H1 (cell line): Measurements from ENCODE around the gene TAOK2. TPM values are rescaled to one million over a fixed set of nuclear protein-coding genes. Genes with fewer than 3 reads are reported as not detected.

Source experiments
- CTCF ChIA-PET: fragments of 300-600 bp; sonication (Branson Sonifier 250); formaldehyde crosslinking; loops from one replicate; lab custom pipeline; 2021; ENCODE audit not compliant: partially characterized antibody; lab: Charles Lee
- POLR2A ChIA-PET: fragments of 300-600 bp; sonication (Branson Sonifier 250); formaldehyde crosslinking; loops from one replicate; lab custom pipeline; 2021; ENCODE audit warnings: inconsistent platforms; ENCODE audit not compliant: partially characterized antibody; lab: Charles Lee
- DNase-seq, 2 experiments: peaks; one replicate each; pipeline versions ENCODE4 v3.0.0 to v3.0.0-alpha.2; 2010 to 2022; ENCODE audit warnings: low spot score in 2 of 2, low read depth in 1 of 2, mixed read lengths in 1 of 2
- FAIRE-seq: peaks from 2 replicates; lab custom pipeline; 2011; peaks lifted over from hg19 to GRCh38; lab: Jason Lieb, UNC
- H2AFZ ChIP-seq: 2 replicates; pipeline ENCODE4 v1.8.1; 2012; ENCODE audit warnings: low read length, inconsistent platforms
- H2AK5ac ChIP-seq: 2 replicates; pipeline ENCODE4 v1.6.1; 2013; ENCODE audit warnings: low read depth, low read length
- H2BK120ac ChIP-seq: replicated peaks from 2 replicates; pipeline ENCODE3; 2013; ENCODE audit warnings: low read depth, low read length, inconsistent platforms
- H2BK12ac ChIP-seq: 2 replicates; pipeline ENCODE4 v1.6.1; 2013; ENCODE audit warnings: low read depth, low read length
- H2BK15ac ChIP-seq: 2 replicates; pipeline ENCODE4 v1.6.1; 2013; ENCODE audit warnings: low read length
- H2BK20ac ChIP-seq: 2 replicates; pipeline ENCODE4 v1.6.1; 2013; ENCODE audit warnings: low read length
- H2BK5ac ChIP-seq: 2 replicates; pipeline ENCODE4 v1.6.1; 2013; ENCODE audit warnings: low read depth, low read length
- H3K14ac ChIP-seq: 2 replicates; pipeline ENCODE4 v1.6.1; 2013; ENCODE audit warnings: inconsistent platforms; ENCODE audit not compliant: insufficient read length
- H3K18ac ChIP-seq: 2 replicates; pipeline ENCODE4 v1.6.1; 2013; ENCODE audit warnings: low read length; ENCODE audit errors: extremely low read depth
- H3K23ac ChIP-seq: 2 replicates; pipeline ENCODE4 v1.6.1; 2013; ENCODE audit warnings: inconsistent platforms; ENCODE audit not compliant: insufficient read length
- H3K23me2 ChIP-seq: 2 replicates; pipeline ENCODE4 v1.6.1; 2013; ENCODE audit warnings: low read depth, low read length
- H3K27ac ChIP-seq: 2 replicates; pipeline ENCODE4 v1.6.1; 2011; ENCODE audit warnings: low read depth, low read length, inconsistent platforms
- H3K27me3 ChIP-seq, 4 experiments: replicated peaks in 1 of 4; 1 replicate in 1 of 4; 2 replicates in 3 of 4; pipeline versions ENCODE4 v1.6.1 to v1.8.1; 2011 to 2013; ENCODE audit warnings: low read length in 3 of 4, mild to moderate bottlenecking in 3 of 4, inconsistent platforms in 2 of 4, mixed read lengths in 2 of 4, moderate library complexity in 1 of 4; ENCODE audit not compliant: control insufficient read depth in 3 of 4, insufficient read depth in 3 of 4; ENCODE audit errors: extremely low read depth in 1 of 4
- H3K36me3 ChIP-seq, 4 experiments: 2 replicates each; pipeline versions ENCODE4 v1.6.1 to v1.8.1; 2011 to 2013; ENCODE audit warnings: mild to moderate bottlenecking in 4 of 4, low read length in 3 of 4, moderate library complexity in 2 of 4, control low read depth in 1 of 4, inconsistent platforms in 1 of 4; ENCODE audit not compliant: insufficient read depth in 4 of 4, control insufficient read depth in 2 of 4
- H3K4ac ChIP-seq: replicated peaks from 2 replicates; pipeline ENCODE3; 2013; ENCODE audit warnings: low read length, low read depth, mixed read lengths, inconsistent platforms; ENCODE audit not compliant: insufficient read length
- H3K4me1 ChIP-seq, 4 experiments: replicated peaks in 1 of 4; 1 replicate in 1 of 4; 2 replicates in 3 of 4; pipeline versions ENCODE4 v1.6.1 to v1.8.1; 2011 to 2013; ENCODE audit warnings: low read length in 3 of 4, inconsistent platforms in 2 of 4, mixed read lengths in 1 of 4; ENCODE audit not compliant: insufficient read depth in 4 of 4, control insufficient read depth in 3 of 4
- H3K4me2 ChIP-seq, 2 experiments: 2 replicates each; pipeline versions ENCODE4 v1.6.1 to v1.8.1; 2011 to 2013; ENCODE audit warnings: low read depth in 2 of 2, low read length in 2 of 2, control low read depth in 1 of 2, inconsistent platforms in 1 of 2, mild to moderate bottlenecking in 1 of 2; ENCODE audit not compliant: insufficient read depth in 1 of 2
- H3K4me3 ChIP-seq, 4 experiments: fragments of 200-600, 300-600 bp in 1 of 4; sonication (generic), shearing (Covaris generic), sonication (Bioruptor Twin) in 1 of 4; 2 replicates each; pipeline versions ENCODE4 v1.5.1 to v1.8.1; 2011 to 2016; ENCODE audit warnings: low read length in 4 of 4, low read depth in 3 of 4, control low read depth in 2 of 4, inconsistent platforms in 2 of 4, mild to moderate bottlenecking in 2 of 4, mixed read lengths in 1 of 4, moderate library complexity in 1 of 4; ENCODE audit not compliant: insufficient read depth in 2 of 4; ENCODE audit errors: extremely low read depth in 1 of 4
- H3K56ac ChIP-seq: replicated peaks from 2 replicates; pipeline ENCODE3; 2013; ENCODE audit warnings: low read depth, mild to moderate bottlenecking, mixed read lengths, low read length, inconsistent platforms; ENCODE audit not compliant: insufficient read length
- H3K79me1 ChIP-seq: 2 replicates; pipeline ENCODE4 v1.6.1; 2013; ENCODE audit warnings: low read depth, low read length, control low read depth
- H3K79me2 ChIP-seq, 2 experiments: 2 replicates each; pipeline versions ENCODE4 v1.6.1 to v1.8.1; 2012 to 2013; ENCODE audit warnings: low read length in 2 of 2, mild to moderate bottlenecking in 2 of 2, inconsistent platforms in 1 of 2; ENCODE audit not compliant: insufficient read depth in 2 of 2, control insufficient read depth in 1 of 2
- H3K9ac ChIP-seq, 4 experiments: replicated peaks in 1 of 4; 1 replicate in 1 of 4; 2 replicates in 3 of 4; pipeline versions ENCODE4 v1.6.1 to v1.8.1; 2011 to 2013; ENCODE audit warnings: low read depth in 3 of 4, low read length in 3 of 4, control low read depth in 2 of 4, mild to moderate bottlenecking in 2 of 4, moderate library complexity in 2 of 4, inconsistent platforms in 1 of 4; ENCODE audit errors: extremely low read depth in 1 of 4
- H3K9me3 ChIP-seq, 2 experiments: 2 replicates each; pipeline versions ENCODE4 v1.6.1 to v1.8.1; 2012 to 2013; ENCODE audit warnings: mild to moderate bottlenecking in 2 of 2, moderate library complexity in 2 of 2, control low read depth in 1 of 2, inconsistent platforms in 1 of 2, low read depth in 1 of 2, low read length in 1 of 2, mixed read lengths in 1 of 2; ENCODE audit not compliant: insufficient read depth in 2 of 2
- H4K20me1 ChIP-seq, 2 experiments: replicated peaks in 1 of 2; 2 replicates each; pipeline versions ENCODE3 to v1.8.1; 2011 to 2013; ENCODE audit warnings: inconsistent platforms in 2 of 2, low read length in 2 of 2, mild to moderate bottlenecking in 1 of 2; ENCODE audit not compliant: insufficient read depth in 2 of 2, control insufficient read depth in 1 of 2
- H4K5ac ChIP-seq: 2 replicates; pipeline ENCODE4 v1.6.1; 2013; ENCODE audit warnings: low read length, low read depth, mixed read lengths, inconsistent platforms; ENCODE audit not compliant: insufficient read length
- H4K8ac ChIP-seq: 2 replicates; pipeline ENCODE4 v1.8.0; 2013; ENCODE audit warnings: mild to moderate bottlenecking, moderate library complexity, low read length, inconsistent platforms; ENCODE audit not compliant: insufficient read depth; ENCODE audit errors: extremely low read depth
- H4K91ac ChIP-seq: replicated peaks from 2 replicates; pipeline ENCODE3; 2013; ENCODE audit warnings: low read length, mixed read lengths, inconsistent platforms; ENCODE audit not compliant: insufficient read length
- CBX8 ChIP-seq: fragments of 300-800, 300-1000 bp; sonication (generic); IDR thresholded peaks from 2 replicates; pipeline ENCODE4 v1.7.1; 2016; ENCODE audit warnings: low read depth, low read length, borderline replicate concordance
- PHF8 ChIP-seq: fragments of 200-600 bp; sonication (generic); conservative IDR thresholded peaks from 2 replicates; pipeline ENCODE4 v1.7.1; 2012; ENCODE audit warnings: low read depth, mild to moderate bottlenecking, inconsistent platforms, low read length, moderate library complexity
- POU5F1 ChIP-seq: IDR thresholded peaks from 2 replicates; pipeline ENCODE4 v1.6.1; 2011; ENCODE audit warnings: low read depth, mild to moderate bottlenecking, low read length, moderate library complexity
- SAP30 ChIP-seq: fragments of 300-600 bp; sonication (generic); IDR thresholded peaks from 2 replicates; pipeline ENCODE4 v1.7.1; 2012; ENCODE audit warnings: low read length, moderate library complexity, mild to moderate bottlenecking, inconsistent platforms; ENCODE audit not compliant: insufficient read depth, insufficient replicate concordance
- WGBS, 2 experiments: shearing (Covaris generic) in 1 of 2; methylation state at CpG; one replicate each; pipeline versions ENCODE4 v1.1.6 to v1.1.7; 2013 to 2015; ENCODE audit warnings: low lambda C conversion rate in 2 of 2, mixed read lengths in 2 of 2, inconsistent platforms in 1 of 2, low coverage in 1 of 2, missing lambda C conversion rate in 1 of 2; ENCODE audit not compliant: insufficient replicate concordance in 2 of 2, insufficient coverage in 1 of 2, insufficient read length in 1 of 2; ENCODE audit errors: extremely low coverage in 1 of 2, missing lambda C conversion rate in 1 of 2; 5-methylcytosine and 5-hydroxymethylcytosine counted together
- polyA plus RNA-seq, 7 experiments: library from polyadenylated mRNA; depleted of rRNA in 3 of 7; stranded (reverse) in 5 of 7; unstranded in 2 of 7; fragments of >200 nt in 5 of 7; fragments of 200-250 nt in 2 of 7; gene quantifications; 1 replicate in 5 of 7; 2 replicates in 1 of 7; 4 replicates in 1 of 7; pipeline versions ENCODE4 v1.2.1 to v1.2.3, GENCODE V29; 2011 to 2013; ENCODE audit warnings: missing spikeins in 2 of 7, mixed read lengths in 2 of 7
- total RNA-seq: library from RNA; stranded (reverse); fragmentation: NEBNext Ultra II Directional; extraction: Animal tissue kit (Norgen Biotek cat#: 25700); gene quantifications from 2 replicates; pipeline ENCODE4 v1.2.1, GENCODE V29; 2021

TAOK2 gene
- total and polyA plus RNA-seq, 2 of the 8 experiments (the other 6 are each of a cell fraction or from before 2014, with no cell fraction given), result 13.5 to 32.6 TPM

DNA sequence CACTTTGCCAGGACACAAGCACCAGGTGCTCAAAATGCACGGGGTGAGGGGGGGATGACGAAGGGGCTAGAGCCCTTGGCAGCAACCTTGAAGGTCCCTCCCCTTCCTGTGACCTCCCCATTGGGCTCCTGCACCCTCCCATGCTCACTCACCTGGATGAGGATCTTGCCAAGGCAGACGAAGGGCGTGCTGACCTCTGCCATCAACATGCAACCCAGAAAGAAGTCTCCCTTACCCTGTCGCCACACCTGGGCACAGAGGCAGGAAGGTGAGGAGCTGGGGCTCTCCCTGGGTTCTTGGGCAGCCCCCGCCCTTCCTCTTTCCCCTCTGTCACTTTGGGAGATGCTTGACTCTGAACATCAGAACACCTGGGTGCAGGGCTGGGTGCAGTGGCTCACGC is 51.9 kb downstream of the TAOK2 start:
- H3K4me2 ChIP-seq, result no peak overlapping the region
- no peak overlapping the region for H3K14ac ChIP-seq
- H4K20me1 ChIP-seq, result peaks cover 12 to 16% of the 10 kb centered on the region in 2 experiments
- H3K27ac ChIP-seq, result no peak overlapping the region
- peaks cover 5% of the 10 kb centered on the region; the same call in 1 of the 2 replicates for H3K79me1 ChIP-seq
- H3K79me2 ChIP-seq, result no peaks in the 10 kb centered on the region
- no peak overlapping the region for H2BK12ac ChIP-seq
- H3K4me1 ChIP-seq, result peaks cover 0 to 17% (median 10%) of the 10 kb centered on the region in 4 experiments; a peak in 4 of 7 replicates
- 74% methylated on average over 5 of the region's 7 CpGs; no CpG with 5 or more reads in 1 of the 2 experiments for WGBS, 2 experiments
- no peak overlapping the region for H3K4me3 ChIP-seq
- POLR2A ChIA-PET, result interaction anchor here (0.7 to 1.2 kb wide), 2 partner anchors 17 to 25 kb away, joined by 3 to 4 read pairs; no protein-coding TSS in a partner anchor
- H4K91ac ChIP-seq, result no peak overlapping the region
- no peak for FAIRE-seq
- no peak overlapping the region for H2BK15ac ChIP-seq
- H2AK5ac ChIP-seq, result no peak overlapping the region
- no peak overlapping the region for H2AFZ ChIP-seq
- H3K18ac ChIP-seq, result no peak overlapping the region
- TF ChIP-seq CBX8 (no peak), PHF8 (no peak), SAP30 (no peak), POU5F1 (no peak)
- TF ChIP-seq, all 59 proteins: peak for 0
- Histone ChIP-seq H3K4ac (no peak overlapping the region), H3K23me2 (peaks cover 8% of the 10 kb centered on the region; the same call in 1 of the 2 replicates), H2BK5ac (no peak overlapping the region), H3K23ac (no peak overlapping the region), H3K56ac (no peak overlapping the region), H3K27me3 (no peaks in the 10 kb centered on the region), H3K9ac (no peak overlapping the region), H4K8ac (no peak overlapping the region), H3K9me3 (no peaks in the 10 kb centered on the region), H3K36me3 (peaks cover 0 to 7% (median under 1%) of the 10 kb centered on the region in 4 experiments; a peak in 2 of 8 replicates), H2BK120ac (no peak overlapping the region), H2BK20ac (no peak overlapping the region), H4K5ac (no peak overlapping the region)
- CTCF ChIA-PET, result interaction anchor here (1.1 to 1.3 kb wide), 2 partner anchors 20 to 73 kb away, joined by 3 to 6 read pairs; no protein-coding TSS in a partner anchor
- no peak for DNase-seq
